ENCODE measurements around the gene PKLR.

DNA sequence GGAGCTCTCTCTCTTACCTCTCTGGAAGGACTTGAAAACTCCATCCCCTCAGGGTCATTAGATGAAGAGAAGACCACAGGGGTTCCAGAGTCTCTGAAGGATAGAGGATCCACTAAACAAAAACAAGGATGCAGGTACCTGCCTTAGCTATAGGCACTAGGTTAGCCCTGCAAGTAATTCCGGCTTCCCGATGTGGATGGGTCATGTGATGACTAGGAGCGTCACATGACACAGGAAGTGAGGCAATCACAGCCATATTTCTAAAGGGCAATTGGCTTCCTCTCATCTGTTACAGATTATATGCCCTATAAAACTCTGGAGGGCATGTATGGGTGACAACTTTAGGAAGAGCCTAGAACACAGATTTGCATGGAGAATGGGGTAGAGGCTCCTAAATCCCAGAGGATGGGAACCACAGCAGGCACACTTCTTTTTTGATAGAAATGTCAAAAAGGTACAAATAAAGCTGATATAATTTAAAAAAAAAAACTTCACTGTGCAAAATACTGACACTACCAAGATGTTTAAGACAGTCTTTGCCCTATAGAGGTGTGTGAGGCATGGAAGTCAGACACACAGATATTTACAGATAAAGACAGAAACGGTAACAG is 60.1 kb downstream of the PKLR start:
- TF ChIP-seq POLR2A (IDR thresholded peaks at IDR 0.05; ENCODE audit: low read depth, low read length): no peak
- no peak for TF ChIP-seq POLR2AphosphoS5 (IDR thresholded peaks at IDR 0.05; ENCODE audit: low read depth, low read length)
- no peak for TF ChIP-seq TAF1 (IDR thresholded peaks at IDR 0.05; ENCODE audit: borderline replicate concordance, low read depth, low read length)
